ENCODE results near the gene SYNGAP1.

DNA sequence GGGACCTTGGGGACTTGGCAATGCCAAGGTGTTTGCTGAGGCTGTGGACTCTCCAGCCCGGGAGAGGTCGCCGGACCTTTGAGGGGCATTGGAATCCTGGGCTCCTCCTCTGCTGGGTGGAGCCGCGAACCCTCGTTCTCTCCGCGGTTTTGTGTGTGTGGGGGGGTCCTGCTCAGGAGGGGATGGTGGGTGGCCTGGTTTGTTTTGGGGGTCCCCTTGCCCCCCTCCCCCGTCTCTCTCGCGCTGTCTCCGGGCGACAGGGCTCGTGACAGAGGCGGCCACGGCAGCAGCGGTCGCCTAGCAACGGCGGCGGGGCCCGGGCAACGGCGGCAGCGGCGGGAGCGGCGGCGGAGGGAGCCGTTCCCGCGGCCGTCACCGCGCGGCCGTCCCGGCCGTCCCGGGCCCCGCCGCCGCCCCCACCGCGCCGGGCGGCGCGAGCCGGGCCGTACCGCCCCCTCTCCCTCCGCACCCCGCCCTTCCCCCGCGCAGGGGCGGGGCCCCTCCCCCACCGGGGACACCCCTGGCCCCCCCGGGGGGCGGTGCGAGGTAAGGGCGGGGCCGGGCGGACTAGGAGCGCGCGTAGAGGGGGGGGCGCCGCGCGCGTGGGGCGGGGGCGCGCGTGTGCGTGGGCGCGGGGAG lies 7.8 kb downstream of the SYNGAP1 start:
- no peak for TF ChIP-seq EZH2 (IDR thresholded peaks at IDR 0.05; ENCODE audit: insufficient read depth, poor library complexity, severe bottlenecking)
- no peak for TF ChIP-seq EZH2phosphoT487 (IDR thresholded peaks at IDR 0.05; ENCODE audit: insufficient read depth, low read depth)

Measured in GM23248 (cell line).